ENCODE data around the gene SCLT1.

SCLT1 gene

DNA sequence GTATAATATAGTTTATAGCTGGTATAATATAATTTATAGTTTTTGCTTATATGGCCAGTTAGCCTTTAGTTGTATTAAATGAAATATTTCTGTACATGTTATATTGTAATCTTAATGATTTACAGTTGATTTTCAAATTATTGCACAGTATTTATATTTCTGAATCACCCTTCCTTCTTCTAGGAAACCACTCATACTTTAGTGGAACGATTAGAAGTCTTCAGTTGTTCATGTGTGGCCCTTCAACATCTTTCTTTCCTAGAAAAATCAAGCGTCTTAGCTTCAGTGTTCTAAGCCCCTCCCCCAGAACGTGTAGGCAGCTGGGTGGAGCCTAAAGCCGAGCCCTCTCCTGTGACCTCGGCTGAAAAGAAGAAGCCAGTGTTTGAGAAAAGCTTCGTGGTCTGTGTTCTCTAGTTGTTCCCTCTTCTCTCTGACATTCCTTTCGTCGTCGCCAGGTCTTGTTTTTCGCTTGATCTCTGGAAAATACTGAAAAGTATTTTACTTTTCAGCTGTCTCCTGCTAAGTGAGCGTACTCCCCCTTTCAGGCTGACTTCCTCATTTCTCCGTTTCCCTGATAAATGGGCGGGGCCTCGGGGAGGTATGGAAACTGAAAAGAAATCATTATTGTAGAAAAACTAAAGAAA lies 2.6 kb upstream of the SCLT1 start, which contains the start of gene C4orf33:
TSS of gene C4orf33 (plus strand) at position 342 of the 644 bp plus-strand sequence. CDS start 6,459 bp downstream, outside the sequence.
- no peaks in the 10 kb centered on the region for H3K36me3 ChIP-seq (ENCODE audit: control insufficient read depth in 4 of 4, insufficient read depth in 4 of 4, low read length in 3 of 4)
- peak; percentile 84 to 86 (median 84) for DNase-seq
- WGBS (ENCODE audit: insufficient coverage) = 2% methylated on average over 6 of the region's 14 CpGs
- peak within 1 kb of the TSS; percentile 44 to 98 (median 91) for H3K4me3 ChIP-seq (ENCODE audit: control insufficient read depth in 1 of 7, extremely low read depth in 1 of 7, insufficient read depth in 4 of 7, low read depth in 2 of 7, low read length in 6 of 7)
- no peaks in the 10 kb centered on the region for H3K9me3 ChIP-seq (ENCODE audit: control extremely low read depth in 1 of 5, control insufficient read depth in 4 of 5, insufficient read depth in 2 of 5, low read depth in 1 of 5, low read length in 4 of 5)
- ChIA-PET POLR2A (no interaction called here), CTCF (no interaction called here)
- peak within 1 kb of the TSS; percentile 92 to 97 for H3K27ac ChIP-seq (ENCODE audit: insufficient read depth in 1 of 2, low read depth in 1 of 2, low read length in 2 of 2, poor library complexity in 1 of 2, severe bottlenecking in 2 of 2)
- peaks cover 10 to 40% (median 26%) of the 10 kb centered on the region in 4 experiments for H3K4me1 ChIP-seq (ENCODE audit: control extremely low read depth in 1 of 4, control insufficient read depth in 4 of 4, insufficient read depth in 4 of 4, low read length in 3 of 4)
- no peaks in the 10 kb centered on the region for H3K27me3 ChIP-seq (replicated peaks in 2 of 5; ENCODE audit: control insufficient read depth in 4 of 5, insufficient read depth in 5 of 5, low read length in 4 of 5)

DNA sequence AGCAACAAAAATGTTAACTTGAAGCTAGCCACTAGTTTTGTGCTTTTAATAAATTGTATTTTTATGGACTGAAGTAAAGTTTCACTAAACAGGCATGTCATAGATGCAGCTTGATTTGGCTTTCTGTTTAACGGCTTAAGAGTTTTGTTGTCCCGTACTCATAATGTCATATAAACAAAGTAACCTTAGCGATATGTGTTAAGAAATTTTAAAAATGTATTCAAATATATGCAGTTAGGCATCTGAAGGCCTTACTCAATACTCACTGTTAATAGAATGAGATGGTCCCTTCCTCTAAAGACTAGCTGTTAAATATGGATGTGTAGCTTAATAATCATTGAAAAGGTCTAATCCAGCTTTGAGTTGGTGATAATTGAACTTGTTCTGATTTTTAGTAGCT lies 1.0 kb upstream of the SCLT1 start:
- CTCF ChIA-PET = interaction anchor here (1.1 kb wide), 1 partner anchor 282 kb away, joined by 3 read pairs; no protein-coding TSS in a partner anchor
- peak overlapping the region; percentile 86 to 98 for H3K27ac ChIP-seq (ENCODE audit: insufficient read depth in 1 of 2, low read depth in 1 of 2, low read length in 2 of 2, poor library complexity in 1 of 2, severe bottlenecking in 2 of 2)
- POLR2A ChIA-PET = no interaction called here

GRCh38 chr4:129092631-129093190 lies 628 bp downstream of the SCLT1 start:
- ChIA-PET POLR2A (interaction anchor here (0.7 kb wide), 1 partner anchor 234 kb away, joined by 6 read pairs; no protein-coding TSS in a partner anchor), CTCF (no interaction called here)
- H3K4me3 ChIP-seq (ENCODE audit: control insufficient read depth in 1 of 7, extremely low read depth in 1 of 7, insufficient read depth in 4 of 7, low read depth in 2 of 7, low read length in 6 of 7) = peak overlapping the region; percentile 84 to 99 (median 98)
- 0% methylated on average over 11 of the region's 11 CpGs for WGBS (ENCODE audit: insufficient coverage)
- peaks cover 10 to 41% (median 27%) of the 10 kb centered on the region in 4 experiments for H3K4me1 ChIP-seq (ENCODE audit: control extremely low read depth in 1 of 4, control insufficient read depth in 4 of 4, insufficient read depth in 4 of 4, low read length in 3 of 4)
- no peaks in the 10 kb centered on the region for H3K36me3 ChIP-seq (ENCODE audit: control insufficient read depth in 4 of 4, insufficient read depth in 4 of 4, low read length in 3 of 4)
- H3K9me3 ChIP-seq (ENCODE audit: control extremely low read depth in 1 of 5, control insufficient read depth in 4 of 5, insufficient read depth in 2 of 5, low read depth in 1 of 5, low read length in 4 of 5) = no peaks in the 10 kb centered on the region
- DNase-seq = peak in 2 of 3 donors; percentile 18 to 49
- peak overlapping the region; percentile 86 to 98 for H3K27ac ChIP-seq (ENCODE audit: insufficient read depth in 1 of 2, low read depth in 1 of 2, low read length in 2 of 2, poor library complexity in 1 of 2, severe bottlenecking in 2 of 2)
- H3K27me3 ChIP-seq (replicated peaks in 2 of 5; ENCODE audit: control insufficient read depth in 4 of 5, insufficient read depth in 5 of 5, low read length in 4 of 5) = no peaks in the 10 kb centered on the region

More for the DNA sequence above, 1.0 kb upstream of the SCLT1 start:
- Histone ChIP-seq H3K4me3 (ENCODE audit: control insufficient read depth in 1 of 7, extremely low read depth in 1 of 7, insufficient read depth in 4 of 7, low read depth in 2 of 7, low read length in 6 of 7) (peak overlapping the region in 4 of 7 experiments; percentile 84 to 99 (median 92)), H3K4me1 (ENCODE audit: control extremely low read depth in 1 of 4, control insufficient read depth in 4 of 4, insufficient read depth in 4 of 4, low read length in 3 of 4) (peaks cover 10 to 41% (median 27%) of the 10 kb centered on the region in 4 experiments), H3K9me3 (ENCODE audit: control extremely low read depth in 1 of 5, control insufficient read depth in 4 of 5, insufficient read depth in 2 of 5, low read depth in 1 of 5, low read length in 4 of 5) (no peaks in the 10 kb centered on the region), H3K27me3 (replicated peaks in 2 of 5; ENCODE audit: control insufficient read depth in 4 of 5, insufficient read depth in 5 of 5, low read length in 4 of 5) (no peaks in the 10 kb centered on the region), H3K36me3 (ENCODE audit: control insufficient read depth in 4 of 4, insufficient read depth in 4 of 4, low read length in 3 of 4) (no peaks in the 10 kb centered on the region)
- DNase-seq = peak in 2 of 3 donors; percentile 38 to 45
- no CpG with 5 or more reads among the region's 3 CpGs for WGBS (ENCODE audit: insufficient coverage)

DNA sequence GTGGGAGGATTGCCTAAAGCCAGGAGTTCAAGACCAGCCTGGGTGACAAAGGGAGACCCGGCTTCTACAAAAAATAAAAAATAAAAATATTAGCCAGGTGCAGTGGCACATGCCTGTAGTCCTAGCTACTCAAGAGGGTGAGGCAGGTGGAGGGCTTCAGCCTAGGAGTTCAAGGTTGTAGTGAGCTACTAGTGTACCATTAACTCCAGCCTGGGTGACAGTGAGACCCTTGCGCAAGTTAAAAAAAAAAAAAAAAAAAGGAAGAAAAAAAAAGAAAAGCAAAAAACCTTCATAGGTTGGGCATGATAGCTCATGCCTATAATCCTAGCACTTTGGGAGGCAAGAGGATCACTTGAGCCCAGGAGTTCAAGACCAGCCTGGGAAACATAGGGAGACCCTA lies 5.8 kb downstream of the SCLT1 start:
- peaks cover 9 to 18% (median 15%) of the 10 kb centered on the region in 4 experiments for H3K4me1 ChIP-seq (ENCODE audit: control extremely low read depth in 1 of 4, control insufficient read depth in 4 of 4, insufficient read depth in 4 of 4, low read length in 3 of 4)
- peaks cover 0 to 11% (median 6%) of the 10 kb centered on the region in 5 experiments for H3K9me3 ChIP-seq (ENCODE audit: control extremely low read depth in 1 of 5, control insufficient read depth in 4 of 5, insufficient read depth in 2 of 5, low read depth in 1 of 5, low read length in 4 of 5)
- no peaks in the 10 kb centered on the region for H3K27me3 ChIP-seq (replicated peaks in 2 of 5; ENCODE audit: control insufficient read depth in 4 of 5, insufficient read depth in 5 of 5, low read length in 4 of 5)
- peaks cover 0 to 7% (median 0%) of the 10 kb centered on the region in 4 experiments for H3K36me3 ChIP-seq (ENCODE audit: control insufficient read depth in 4 of 4, insufficient read depth in 4 of 4, low read length in 3 of 4)
- DNase-seq = no peak
- H3K27ac ChIP-seq (ENCODE audit: insufficient read depth in 1 of 2, low read depth in 1 of 2, low read length in 2 of 2, poor library complexity in 1 of 2, severe bottlenecking in 2 of 2) = no peak overlapping the region
- CTCF ChIA-PET = no interaction called here
- H3K4me3 ChIP-seq (ENCODE audit: control insufficient read depth in 1 of 7, extremely low read depth in 1 of 7, insufficient read depth in 4 of 7, low read depth in 2 of 7, low read length in 6 of 7) = no peak overlapping the region
- WGBS (ENCODE audit: insufficient coverage) = no CpG with 5 or more reads among the region's 2 CpGs
- POLR2A ChIA-PET = no interaction called here

DNA sequence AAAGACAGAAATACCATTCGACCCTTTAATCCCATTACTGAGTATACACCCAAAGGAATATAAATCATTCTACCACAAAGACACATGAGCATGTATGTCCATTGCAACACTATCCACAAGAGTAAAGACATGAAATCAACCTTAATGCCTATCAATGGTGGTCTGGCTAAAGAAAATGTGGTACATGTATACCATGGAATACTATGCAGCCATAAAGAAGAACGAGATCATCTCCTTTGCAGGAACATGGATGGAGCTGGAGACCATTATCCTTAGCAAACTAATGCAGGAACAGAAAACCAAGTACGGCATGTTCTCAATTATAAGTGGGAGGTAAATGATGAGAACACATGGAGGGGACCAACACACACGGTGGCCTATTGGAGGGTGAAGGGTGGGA lies 7.9 kb downstream of the SCLT1 start:
- H3K27ac ChIP-seq (ENCODE audit: insufficient read depth in 1 of 2, low read depth in 1 of 2, low read length in 2 of 2, poor library complexity in 1 of 2, severe bottlenecking in 2 of 2) = no peak overlapping the region
- POLR2A ChIA-PET = no interaction called here
- peaks cover 0 to 18% (median 12%) of the 10 kb centered on the region in 5 experiments for H3K9me3 ChIP-seq (ENCODE audit: control extremely low read depth in 1 of 5, control insufficient read depth in 4 of 5, insufficient read depth in 2 of 5, low read depth in 1 of 5, low read length in 4 of 5)
- no peaks in the 10 kb centered on the region for H3K27me3 ChIP-seq (replicated peaks in 2 of 5; ENCODE audit: control insufficient read depth in 4 of 5, insufficient read depth in 5 of 5, low read length in 4 of 5)
- CTCF ChIA-PET = no interaction called here
- no peaks in the 10 kb centered on the region for H3K4me1 ChIP-seq (ENCODE audit: control extremely low read depth in 1 of 4, control insufficient read depth in 4 of 4, insufficient read depth in 4 of 4, low read length in 3 of 4)
- DNase-seq = no peak
- peaks cover 6 to 24% (median 11%) of the 10 kb centered on the region in 4 experiments for H3K36me3 ChIP-seq (ENCODE audit: control insufficient read depth in 4 of 4, insufficient read depth in 4 of 4, low read length in 3 of 4)
- H3K4me3 ChIP-seq (ENCODE audit: control insufficient read depth in 1 of 7, extremely low read depth in 1 of 7, insufficient read depth in 4 of 7, low read depth in 2 of 7, low read length in 6 of 7) = no peak overlapping the region
- WGBS (ENCODE audit: insufficient coverage) = 100% methylated on average over 2 of the region's 4 CpGs

DNA sequence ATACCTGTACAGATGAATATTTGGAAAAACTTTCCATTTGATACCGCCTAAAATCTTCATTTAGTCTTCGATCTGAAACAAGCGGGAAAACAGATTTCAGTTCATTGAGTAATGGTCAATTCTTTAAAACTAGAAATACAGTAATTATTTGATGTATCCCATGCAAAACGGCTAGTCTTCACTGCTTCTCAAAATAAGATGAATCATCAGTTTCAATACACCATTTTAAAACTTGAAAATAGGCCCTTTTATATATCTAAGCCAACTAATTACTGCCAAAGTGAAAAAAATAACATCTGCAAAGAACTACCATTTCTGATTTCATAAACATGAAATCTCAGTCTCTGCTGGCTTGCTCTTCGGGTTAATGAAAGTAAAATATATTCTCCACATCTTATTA lies 11.0 kb downstream of the SCLT1 start:
- no peak overlapping the region for H3K27ac ChIP-seq (ENCODE audit: insufficient read depth in 1 of 2, low read depth in 1 of 2, low read length in 2 of 2, poor library complexity in 1 of 2, severe bottlenecking in 2 of 2)
- peaks cover 4 to 38% (median 26%) of the 10 kb centered on the region in 5 experiments for H3K9me3 ChIP-seq (ENCODE audit: control extremely low read depth in 1 of 5, control insufficient read depth in 4 of 5, insufficient read depth in 2 of 5, low read depth in 1 of 5, low read length in 4 of 5)
- WGBS (ENCODE audit: insufficient coverage) = no CpG with 5 or more reads among the region's 5 CpGs
- no peak for DNase-seq
- POLR2A ChIA-PET = no interaction called here
- H3K4me3 ChIP-seq (ENCODE audit: control insufficient read depth in 1 of 7, extremely low read depth in 1 of 7, insufficient read depth in 4 of 7, low read depth in 2 of 7, low read length in 6 of 7) = no peak overlapping the region
- CTCF ChIA-PET = no interaction called here
- no peaks in the 10 kb centered on the region for H3K4me1 ChIP-seq (ENCODE audit: control extremely low read depth in 1 of 4, control insufficient read depth in 4 of 4, insufficient read depth in 4 of 4, low read length in 3 of 4)
- no peaks in the 10 kb centered on the region for H3K27me3 ChIP-seq (replicated peaks in 2 of 5; ENCODE audit: control insufficient read depth in 4 of 5, insufficient read depth in 5 of 5, low read length in 4 of 5)
- H3K36me3 ChIP-seq (ENCODE audit: control insufficient read depth in 4 of 4, insufficient read depth in 4 of 4, low read length in 3 of 4) = peaks cover 17 to 52% (median 27%) of the 10 kb centered on the region in 4 experiments

DNA sequence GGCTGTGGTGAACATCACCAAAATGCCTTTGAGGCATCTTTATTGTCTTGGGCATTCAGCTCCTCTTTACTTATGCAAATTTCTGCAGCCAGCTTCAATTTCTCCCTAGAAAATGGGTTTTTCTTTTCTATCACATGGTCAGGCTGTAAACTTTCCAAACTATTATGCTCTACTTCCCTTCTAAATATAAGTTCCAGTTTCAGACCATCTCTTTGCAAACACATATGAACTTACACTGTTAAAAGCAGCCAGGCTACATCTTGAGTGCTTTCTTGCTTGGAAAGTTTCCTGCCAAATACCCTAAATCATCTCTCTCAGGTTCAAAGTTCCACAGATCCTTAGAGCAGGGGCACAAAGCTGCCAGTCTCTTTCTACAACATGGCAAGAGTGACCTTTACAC lies 13.2 kb downstream of the SCLT1 start:
- ChIA-PET CTCF (no interaction called here), POLR2A (no interaction called here)
- Histone ChIP-seq H3K4me1 (ENCODE audit: control extremely low read depth in 1 of 4, control insufficient read depth in 4 of 4, insufficient read depth in 4 of 4, low read length in 3 of 4) (no peaks in the 10 kb centered on the region), H3K4me3 (ENCODE audit: control insufficient read depth in 1 of 7, extremely low read depth in 1 of 7, insufficient read depth in 4 of 7, low read depth in 2 of 7, low read length in 6 of 7) (no peak overlapping the region), H3K9me3 (ENCODE audit: control extremely low read depth in 1 of 5, control insufficient read depth in 4 of 5, insufficient read depth in 2 of 5, low read depth in 1 of 5, low read length in 4 of 5) (peaks cover 5 to 36% (median 24%) of the 10 kb centered on the region in 5 experiments), H3K36me3 (ENCODE audit: control insufficient read depth in 4 of 4, insufficient read depth in 4 of 4, low read length in 3 of 4) (peaks cover 17 to 56% (median 27%) of the 10 kb centered on the region in 4 experiments), H3K27me3 (replicated peaks in 2 of 5; ENCODE audit: control insufficient read depth in 4 of 5, insufficient read depth in 5 of 5, low read length in 4 of 5) (no peaks in the 10 kb centered on the region), H3K27ac (ENCODE audit: insufficient read depth in 1 of 2, low read depth in 1 of 2, low read length in 2 of 2, poor library complexity in 1 of 2, severe bottlenecking in 2 of 2) (no peak overlapping the region)
- DNase-seq = no peak

All from common myeloid progenitor, CD34-positive (primary cell).